Panc1 (cell line): ENCODE data around the gene BARX1. TPM values are rescaled to one million over a fixed set of nuclear protein-coding genes. Genes with fewer than 3 reads are reported as not detected.

Experiments used
- ATAC-seq: fragments of 200-7000 bp; cut with Tn5 transposase; 2 replicates; pipeline ENCODE4 v1.9.1; 2020; ENCODE audit warnings: mild to moderate bottlenecking, moderate library complexity
- BruUV-seq: library from RNA; stranded (reverse); fragments of 400-500 nt; replicated peaks from 2 replicates; lab custom pipeline; 2021; lab: Mats Ljungman, UMichigan
- CTCF ChIA-PET: fragments of 300-600 bp; sonication (Branson Sonifier 250); formaldehyde crosslinking; loops from one replicate; lab custom pipeline; 2022; ENCODE audit warnings: antibody characterized with exemption; lab: Charles Lee
- POLR2A ChIA-PET: fragments of 300-600 bp; sonication (Branson Sonifier 250); formaldehyde crosslinking; loops from one replicate; lab custom pipeline; 2022; ENCODE audit warnings: antibody characterized with exemption; lab: Charles Lee
- DNase-seq: peaks from one replicate; pipeline ENCODE4 v3.0.0-alpha.2; 2010; ENCODE audit warnings: low read depth, low spot score
- H3K27ac ChIP-seq: 2 replicates; pipeline ENCODE4 v1.5.1; 2011; ENCODE audit warnings: mild to moderate bottlenecking, low read length, inconsistent platforms
- H3K27me3 ChIP-seq: fragments of 200-500 bp; sonication (Bioruptor generic); 2 replicates; pipeline ENCODE4 v1.6.0; 2014; ENCODE audit warnings: low read length, inconsistent platforms; ENCODE audit not compliant: control insufficient read depth, insufficient read depth
- H3K36me3 ChIP-seq: fragments of 200-500 bp; sonication (Bioruptor generic); 2 replicates; pipeline ENCODE4 v1.5.1; 2014; ENCODE audit warnings: inconsistent platforms, mild to moderate bottlenecking, low read length, moderate library complexity; ENCODE audit not compliant: control insufficient read depth, insufficient read depth
- H3K4me1 ChIP-seq: 2 replicates; pipeline ENCODE4 v1.5.1; 2011; ENCODE audit warnings: inconsistent platforms, mild to moderate bottlenecking, low read length, moderate library complexity; ENCODE audit not compliant: control insufficient read depth, insufficient read depth
- H3K4me3 ChIP-seq, 2 experiments: 2 replicates each; pipeline ENCODE4 v1.5.1; 2011 to 2012; ENCODE audit warnings: low read depth in 2 of 2, low read length in 2 of 2, mild to moderate bottlenecking in 2 of 2, inconsistent platforms in 1 of 2, moderate library complexity in 1 of 2
- H3K9me3 ChIP-seq: fragments of 200-500 bp; sonication (Bioruptor generic); 2 replicates; pipeline ENCODE4 v1.5.1; 2014; ENCODE audit warnings: low read depth, mild to moderate bottlenecking, inconsistent platforms, low read length, moderate library complexity; ENCODE audit not compliant: control insufficient read depth, insufficient read depth
- POLR2AphosphoS5 ChIP-seq: IDR thresholded peaks from 2 replicates; pipeline ENCODE4 v1.6.1; 2012; ENCODE audit warnings: mild to moderate bottlenecking, low read depth, low read length, moderate library complexity
- SIN3A ChIP-seq: IDR thresholded peaks from 2 replicates; pipeline ENCODE4 v1.6.1; 2012; ENCODE audit warnings: low read depth, mild to moderate bottlenecking, low read length, moderate library complexity, borderline replicate concordance; ENCODE audit not compliant: insufficient read depth
- TCF7L2 ChIP-seq: IDR thresholded peaks from 2 replicates; pipeline ENCODE4 v1.6.1; 2011; ENCODE audit warnings: mild to moderate bottlenecking, low read depth, low read length, inconsistent platforms
- in situ Hi-C: cut with HindIII; loops from 2 replicates; pipeline ENCODE4 v1.10.0; 2016; ENCODE audit warnings: low sequenced_read_pairs, low pct_unique_long_range_greater_than_20kb
- intact Hi-C: fragments of 100-400 bp; cut with micrococcal nuclease; formaldehyde crosslinking; loops from one replicate; pipeline ENCODE4 v1.10.0; 2022; ENCODE audit not compliant: unreplicated experiment
- total RNA-seq: library from RNA; stranded (reverse); gene quantifications from one replicate; pipeline ENCODE4 v1.2.1, GENCODE V29; 2021; ENCODE audit not compliant: unreplicated experiment
- TF ChIP-seq, protein P1 (sequence below), 2 experiments: IDR thresholded peaks; 2 replicates each; pipeline ENCODE4 v1.6.1; 2011 to 2012; ENCODE audit warnings: low read depth in 2 of 2, control low read depth in 1 of 2, low read length in 1 of 2, mild to moderate bottlenecking in 1 of 2, moderate library complexity in 1 of 2; ENCODE audit not compliant: insufficient read depth in 1 of 2
- TF ChIP-seq, protein P2 (sequence below): fragments of 450-650 bp; IDR thresholded peaks from 2 replicates; pipeline ENCODE4 v1.5.1; 2017; ENCODE audit warnings: mild to moderate bottlenecking

Gene BARX1
- total RNA-seq, 1 experiment from 2014 or later: 81.2 TPM

DNA sequence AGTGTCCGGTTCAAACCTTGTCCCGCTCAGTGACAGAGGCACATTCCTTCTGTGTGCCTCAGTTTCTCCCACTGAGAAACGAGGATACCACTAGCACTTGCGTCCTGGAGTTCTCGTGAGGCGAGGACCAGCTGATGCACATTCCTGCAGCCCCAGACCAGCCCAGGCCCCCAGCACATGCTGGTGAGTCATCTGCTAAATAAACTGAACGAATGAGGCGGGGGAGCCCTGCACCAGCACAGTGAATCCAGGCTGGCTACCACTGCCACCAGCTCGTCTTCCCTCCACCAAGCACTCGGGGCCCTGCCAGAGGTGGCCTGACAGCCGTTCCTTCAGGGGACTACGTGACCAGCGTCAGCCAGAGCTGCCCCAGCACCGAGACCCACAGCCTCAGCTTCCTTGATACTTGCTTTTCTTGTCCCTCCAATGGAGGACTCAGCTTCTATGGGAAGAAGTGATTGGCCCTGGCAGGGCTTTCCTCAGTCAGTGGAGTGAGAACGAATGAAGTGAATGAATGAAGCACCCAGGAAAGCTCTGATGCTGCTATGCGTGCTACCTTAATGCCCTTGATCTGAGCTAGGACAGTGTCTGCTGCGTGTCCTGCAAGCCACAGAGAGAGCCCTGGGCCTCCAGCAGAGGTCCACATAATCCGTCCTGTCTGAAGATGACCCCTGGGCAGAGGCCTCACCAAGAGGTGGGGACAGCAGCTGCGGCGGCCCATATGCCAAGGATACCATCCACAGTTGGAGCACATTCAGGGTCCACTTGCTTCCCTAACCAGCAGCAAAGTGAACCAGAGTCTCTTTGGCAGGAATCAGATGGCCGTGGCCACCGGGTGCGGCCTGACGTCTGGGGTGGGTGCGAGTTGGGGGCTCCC is 13.5 kb upstream of the BARX1 start:
- DNase-seq: no peak
- no peaks in the 10 kb centered on the region for H3K27me3 ChIP-seq
- ChIA-PET CTCF (interaction anchor here (0.6 kb wide), 1 partner anchor 130 kb away, joined by 3 read pairs; no protein-coding TSS in a partner anchor), POLR2A (no interaction called here)
- BruUV-seq: no TSS peak
- H3K4me3 ChIP-seq: no peak overlapping the region
- TF ChIP-seq POLR2AphosphoS5 (no peak), SIN3A (no peak), TCF7L2 (no peak)
- TF ChIP-seq, protein P1, sequence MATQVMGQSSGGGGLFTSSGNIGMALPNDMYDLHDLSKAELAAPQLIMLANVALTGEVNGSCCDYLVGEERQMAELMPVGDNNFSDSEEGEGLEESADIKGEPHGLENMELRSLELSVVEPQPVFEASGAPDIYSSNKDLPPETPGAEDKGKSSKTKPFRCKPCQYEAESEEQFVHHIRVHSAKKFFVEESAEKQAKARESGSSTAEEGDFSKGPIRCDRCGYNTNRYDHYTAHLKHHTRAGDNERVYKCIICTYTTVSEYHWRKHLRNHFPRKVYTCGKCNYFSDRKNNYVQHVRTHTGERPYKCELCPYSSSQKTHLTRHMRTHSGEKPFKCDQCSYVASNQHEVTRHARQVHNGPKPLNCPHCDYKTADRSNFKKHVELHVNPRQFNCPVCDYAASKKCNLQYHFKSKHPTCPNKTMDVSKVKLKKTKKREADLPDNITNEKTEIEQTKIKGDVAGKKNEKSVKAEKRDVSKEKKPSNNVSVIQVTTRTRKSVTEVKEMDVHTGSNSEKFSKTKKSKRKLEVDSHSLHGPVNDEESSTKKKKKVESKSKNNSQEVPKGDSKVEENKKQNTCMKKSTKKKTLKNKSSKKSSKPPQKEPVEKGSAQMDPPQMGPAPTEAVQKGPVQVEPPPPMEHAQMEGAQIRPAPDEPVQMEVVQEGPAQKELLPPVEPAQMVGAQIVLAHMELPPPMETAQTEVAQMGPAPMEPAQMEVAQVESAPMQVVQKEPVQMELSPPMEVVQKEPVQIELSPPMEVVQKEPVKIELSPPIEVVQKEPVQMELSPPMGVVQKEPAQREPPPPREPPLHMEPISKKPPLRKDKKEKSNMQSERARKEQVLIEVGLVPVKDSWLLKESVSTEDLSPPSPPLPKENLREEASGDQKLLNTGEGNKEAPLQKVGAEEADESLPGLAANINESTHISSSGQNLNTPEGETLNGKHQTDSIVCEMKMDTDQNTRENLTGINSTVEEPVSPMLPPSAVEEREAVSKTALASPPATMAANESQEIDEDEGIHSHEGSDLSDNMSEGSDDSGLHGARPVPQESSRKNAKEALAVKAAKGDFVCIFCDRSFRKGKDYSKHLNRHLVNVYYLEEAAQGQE (IDR thresholded peaks at IDR 0.05; ENCODE audit: insufficient read depth in 1 of 2, low read depth in 2 of 2, low read length in 1 of 2): no peak
- TF ChIP-seq, protein P2, sequence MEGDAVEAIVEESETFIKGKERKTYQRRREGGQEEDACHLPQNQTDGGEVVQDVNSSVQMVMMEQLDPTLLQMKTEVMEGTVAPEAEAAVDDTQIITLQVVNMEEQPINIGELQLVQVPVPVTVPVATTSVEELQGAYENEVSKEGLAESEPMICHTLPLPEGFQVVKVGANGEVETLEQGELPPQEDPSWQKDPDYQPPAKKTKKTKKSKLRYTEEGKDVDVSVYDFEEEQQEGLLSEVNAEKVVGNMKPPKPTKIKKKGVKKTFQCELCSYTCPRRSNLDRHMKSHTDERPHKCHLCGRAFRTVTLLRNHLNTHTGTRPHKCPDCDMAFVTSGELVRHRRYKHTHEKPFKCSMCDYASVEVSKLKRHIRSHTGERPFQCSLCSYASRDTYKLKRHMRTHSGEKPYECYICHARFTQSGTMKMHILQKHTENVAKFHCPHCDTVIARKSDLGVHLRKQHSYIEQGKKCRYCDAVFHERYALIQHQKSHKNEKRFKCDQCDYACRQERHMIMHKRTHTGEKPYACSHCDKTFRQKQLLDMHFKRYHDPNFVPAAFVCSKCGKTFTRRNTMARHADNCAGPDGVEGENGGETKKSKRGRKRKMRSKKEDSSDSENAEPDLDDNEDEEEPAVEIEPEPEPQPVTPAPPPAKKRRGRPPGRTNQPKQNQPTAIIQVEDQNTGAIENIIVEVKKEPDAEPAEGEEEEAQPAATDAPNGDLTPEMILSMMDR: no peak
- H3K4me1 ChIP-seq: no peaks in the 10 kb centered on the region
- intact Hi-C loops: no loop called here
- ATAC-seq: peak; percentile 72; the same call in 1 of the 2 replicates
- no peaks in the 10 kb centered on the region for H3K9me3 ChIP-seq
- in situ Hi-C loops: no loop called here
- no peaks in the 10 kb centered on the region for H3K36me3 ChIP-seq
- H3K27ac ChIP-seq: no peak overlapping the region

DNA sequence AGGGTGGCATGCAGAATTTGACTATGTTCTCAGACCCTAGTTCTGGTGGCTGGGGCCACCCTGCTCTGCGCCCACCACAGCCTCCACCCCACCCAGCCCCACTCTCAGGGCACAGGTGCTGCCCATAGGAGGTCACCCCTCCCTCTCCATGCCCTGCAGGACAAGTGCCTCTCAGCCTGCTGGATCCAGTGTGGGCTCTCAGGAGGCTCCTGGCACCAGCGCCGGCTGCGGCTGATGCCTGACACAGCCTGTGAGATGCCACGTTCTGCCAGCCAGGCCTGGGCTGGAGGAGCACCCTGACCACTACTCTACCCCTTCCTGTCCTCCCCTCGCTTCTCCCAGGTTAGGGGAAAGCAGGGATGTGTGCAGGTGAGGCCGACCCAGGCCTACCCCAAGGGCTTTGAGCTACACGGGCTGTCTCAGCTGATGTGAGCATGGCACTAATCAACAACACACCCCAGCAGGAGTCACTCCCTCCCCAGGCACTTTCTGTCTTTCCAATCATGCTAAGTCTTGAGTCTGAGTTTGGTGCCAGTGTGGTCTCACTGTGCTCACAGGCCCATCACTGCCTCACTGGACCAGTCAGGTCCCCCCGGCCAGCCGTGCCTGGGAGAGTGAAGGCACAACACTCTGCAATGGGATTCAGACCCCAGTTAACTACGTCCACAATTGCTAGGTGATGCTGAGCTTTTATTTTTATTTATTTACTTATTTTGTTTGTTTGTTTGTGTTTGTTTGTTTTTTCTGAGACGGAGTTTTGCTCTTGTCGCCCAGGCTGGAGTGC is 12.1 kb upstream of the BARX1 start:
- ChIA-PET POLR2A (no interaction called here), CTCF (no interaction called here)
- H3K27me3 ChIP-seq: no peaks in the 10 kb centered on the region
- no peaks in the 10 kb centered on the region for H3K36me3 ChIP-seq
- BruUV-seq: no TSS peak
- no peak for ATAC-seq
- intact Hi-C loops: no loop called here
- no peaks in the 10 kb centered on the region; the same call in 1 of the 2 replicates for H3K4me1 ChIP-seq
- DNase-seq: no peak
- in situ Hi-C loops: no loop called here
- TF ChIP-seq TCF7L2 (no peak), SIN3A (no peak), POLR2AphosphoS5 (no peak)
- TF ChIP-seq, protein P1 (IDR thresholded peaks at IDR 0.05; ENCODE audit: insufficient read depth in 1 of 2, low read depth in 2 of 2, low read length in 1 of 2): no peak
- TF ChIP-seq, protein P2: no peak
- H3K4me3 ChIP-seq: no peak overlapping the region
- no peak overlapping the region for H3K27ac ChIP-seq
- no peaks in the 10 kb centered on the region for H3K9me3 ChIP-seq
